ENCODE results near the gene HOXD1. TPM values are rescaled to one million over a fixed set of nuclear protein-coding genes. Genes with fewer than 3 reads are reported as not detected.

HOXD1 gene
- total and polyA plus RNA-seq, 8 donors, result 0.08 to 0.29 (median 0.20) TPM

DNA sequence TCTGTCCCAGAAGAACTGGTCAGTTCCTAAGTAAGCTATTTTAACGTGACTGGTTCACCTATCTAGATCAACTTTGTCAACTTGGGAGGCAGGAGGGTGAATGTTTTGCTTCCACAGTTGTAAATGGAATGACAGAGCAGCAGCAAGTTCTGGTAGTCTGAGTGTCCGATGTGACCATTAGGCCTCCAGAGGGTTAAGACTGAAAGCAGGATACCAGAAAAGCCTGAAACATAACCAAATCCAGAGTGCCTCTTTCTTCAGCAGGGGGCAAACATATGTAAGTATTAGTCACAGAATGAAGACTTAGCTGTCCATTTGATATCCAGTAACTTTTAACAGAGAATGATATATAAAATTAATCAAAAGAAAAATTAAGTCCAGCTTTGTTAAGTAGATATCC is 22.2 kb upstream of the HOXD1 start:
- DNase-seq, result no peak
- FAIRE-seq, result no peak
- no peak overlapping the region for H3K27ac ChIP-seq
- ATAC-seq, result no peak
- no peak overlapping the region for H3K4me3 ChIP-seq
- intact Hi-C loops (cut with DNase I), result no loop called here
- 21 to 28% methylated on average over 2 of the region's 2 CpGs for WGBS, 2 donors
- no peaks in the 10 kb centered on the region for H3K9me3 ChIP-seq
- peaks cover 0 to 2% (median 0%) of the 10 kb centered on the region in 3 donors for H3K4me1 ChIP-seq
- peaks cover 0 to 51% (median 13%) of the 10 kb centered on the region in 4 donors for H3K27me3 ChIP-seq
- TF ChIP-seq, protein P1, sequence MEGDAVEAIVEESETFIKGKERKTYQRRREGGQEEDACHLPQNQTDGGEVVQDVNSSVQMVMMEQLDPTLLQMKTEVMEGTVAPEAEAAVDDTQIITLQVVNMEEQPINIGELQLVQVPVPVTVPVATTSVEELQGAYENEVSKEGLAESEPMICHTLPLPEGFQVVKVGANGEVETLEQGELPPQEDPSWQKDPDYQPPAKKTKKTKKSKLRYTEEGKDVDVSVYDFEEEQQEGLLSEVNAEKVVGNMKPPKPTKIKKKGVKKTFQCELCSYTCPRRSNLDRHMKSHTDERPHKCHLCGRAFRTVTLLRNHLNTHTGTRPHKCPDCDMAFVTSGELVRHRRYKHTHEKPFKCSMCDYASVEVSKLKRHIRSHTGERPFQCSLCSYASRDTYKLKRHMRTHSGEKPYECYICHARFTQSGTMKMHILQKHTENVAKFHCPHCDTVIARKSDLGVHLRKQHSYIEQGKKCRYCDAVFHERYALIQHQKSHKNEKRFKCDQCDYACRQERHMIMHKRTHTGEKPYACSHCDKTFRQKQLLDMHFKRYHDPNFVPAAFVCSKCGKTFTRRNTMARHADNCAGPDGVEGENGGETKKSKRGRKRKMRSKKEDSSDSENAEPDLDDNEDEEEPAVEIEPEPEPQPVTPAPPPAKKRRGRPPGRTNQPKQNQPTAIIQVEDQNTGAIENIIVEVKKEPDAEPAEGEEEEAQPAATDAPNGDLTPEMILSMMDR (IDR thresholded peaks at IDR 0.05), result no peak
- H3K36me3 ChIP-seq, result no peaks in the 10 kb centered on the region

DNA sequence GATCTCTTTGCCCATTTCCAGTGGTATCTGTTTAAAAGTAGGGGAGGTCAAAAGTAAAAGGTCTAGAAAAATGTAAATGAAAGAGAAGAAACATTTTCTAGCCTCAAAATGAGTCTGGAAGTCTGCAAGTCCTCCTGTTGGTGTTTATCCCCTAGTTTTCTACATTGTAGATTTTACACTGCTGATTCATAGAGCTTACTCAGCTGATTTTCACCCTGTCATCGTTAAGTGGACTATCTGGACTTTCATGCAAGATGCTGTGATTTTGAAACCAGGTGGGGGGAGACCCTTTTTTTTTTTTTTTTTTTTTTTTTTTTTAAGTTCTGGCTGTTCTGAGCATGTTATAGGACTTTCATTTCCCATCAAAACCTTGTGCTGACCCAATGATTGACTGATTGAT is 21.1 kb upstream of the HOXD1 start:
- ATAC-seq, result no peak
- Histone ChIP-seq H3K4me1 (peaks cover 0 to 2% (median 0%) of the 10 kb centered on the region in 3 donors), H3K9me3 (no peaks in the 10 kb centered on the region), H3K36me3 (no peaks in the 10 kb centered on the region), H3K27ac (no peak overlapping the region), H3K27me3 (peaks cover 0 to 51% (median 15%) of the 10 kb centered on the region in 4 donors), H3K4me3 (no peak overlapping the region)
- intact Hi-C loops (cut with DNase I), result no loop called here
- WGBS, 2 donors, result 41 to 46% methylated on average over 1 of the region's 1 CpG
- no peak for DNase-seq
- TF ChIP-seq, protein P1 (IDR thresholded peaks at IDR 0.05), result no peak
- no peak for FAIRE-seq

DNA sequence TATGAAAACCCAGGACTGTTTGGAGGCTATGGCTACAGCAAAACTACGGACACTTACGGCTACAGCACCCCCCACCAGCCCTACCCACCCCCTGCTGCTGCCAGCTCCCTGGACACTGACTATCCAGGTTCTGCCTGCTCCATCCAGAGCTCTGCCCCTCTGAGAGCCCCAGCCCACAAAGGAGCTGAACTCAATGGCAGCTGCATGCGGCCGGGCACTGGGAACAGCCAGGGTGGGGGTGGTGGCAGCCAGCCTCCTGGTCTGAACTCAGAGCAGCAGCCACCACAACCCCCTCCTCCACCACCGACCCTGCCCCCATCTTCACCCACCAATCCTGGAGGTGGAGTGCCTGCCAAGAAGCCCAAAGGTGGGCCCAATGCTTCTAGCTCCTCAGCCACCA is 19.3 kb upstream of the HOXD1 start:
- no peak for FAIRE-seq
- TF ChIP-seq, protein P1 (IDR thresholded peaks at IDR 0.05), result no peak
- Histone ChIP-seq H3K27ac (no peak overlapping the region), H3K4me3 (no peak overlapping the region), H3K36me3 (no peaks in the 10 kb centered on the region), H3K9me3 (no peaks in the 10 kb centered on the region), H3K4me1 (peaks cover 0 to 5% (median 0%) of the 10 kb centered on the region in 3 donors), H3K27me3 (peaks cover 0 to 56% (median 21%) of the 10 kb centered on the region in 4 donors)
- intact Hi-C loops (cut with DNase I), result no loop called here
- 58 to 65% methylated on average over 5 of the region's 5 CpGs for WGBS, 2 donors
- DNase-seq, result peak in 1 of 6 donors; percentile 6
- ATAC-seq, result no peak

DNA sequence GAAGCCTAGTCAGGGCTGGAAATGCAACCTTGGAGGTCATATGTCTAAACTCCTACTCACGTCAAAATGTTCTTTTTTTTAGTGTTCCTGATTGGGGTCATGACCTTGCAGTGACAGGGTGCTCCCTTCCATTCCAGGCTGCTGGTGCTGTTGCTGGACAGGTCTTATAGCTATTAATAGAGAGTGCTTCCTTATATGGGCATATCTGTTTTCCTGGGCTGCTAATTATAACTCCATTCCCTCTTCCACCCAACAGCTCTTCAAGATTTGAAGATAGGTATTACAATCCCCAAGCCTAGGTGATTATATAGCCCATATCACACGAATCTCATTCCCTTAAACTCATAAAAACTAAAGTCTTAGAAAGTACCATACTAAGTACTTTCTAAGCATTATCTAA is 18.8 kb upstream of the HOXD1 start:
- no peak overlapping the region for H3K4me3 ChIP-seq
- peaks cover 0 to 56% (median 21%) of the 10 kb centered on the region in 4 donors for H3K27me3 ChIP-seq
- peaks cover 0 to 5% (median 0%) of the 10 kb centered on the region in 3 donors for H3K4me1 ChIP-seq
- ATAC-seq (no peak), FAIRE-seq (no peak), DNase-seq (no peak)
- H3K9me3 ChIP-seq, result no peaks in the 10 kb centered on the region
- H3K27ac ChIP-seq, result no peak overlapping the region
- WGBS, 2 donors, result 52 to 66% methylated on average over 2 of the region's 2 CpGs
- H3K36me3 ChIP-seq, result no peaks in the 10 kb centered on the region
- intact Hi-C loops (cut with DNase I), result no loop called here
- TF ChIP-seq, protein P1 (IDR thresholded peaks at IDR 0.05), result no peak

DNA sequence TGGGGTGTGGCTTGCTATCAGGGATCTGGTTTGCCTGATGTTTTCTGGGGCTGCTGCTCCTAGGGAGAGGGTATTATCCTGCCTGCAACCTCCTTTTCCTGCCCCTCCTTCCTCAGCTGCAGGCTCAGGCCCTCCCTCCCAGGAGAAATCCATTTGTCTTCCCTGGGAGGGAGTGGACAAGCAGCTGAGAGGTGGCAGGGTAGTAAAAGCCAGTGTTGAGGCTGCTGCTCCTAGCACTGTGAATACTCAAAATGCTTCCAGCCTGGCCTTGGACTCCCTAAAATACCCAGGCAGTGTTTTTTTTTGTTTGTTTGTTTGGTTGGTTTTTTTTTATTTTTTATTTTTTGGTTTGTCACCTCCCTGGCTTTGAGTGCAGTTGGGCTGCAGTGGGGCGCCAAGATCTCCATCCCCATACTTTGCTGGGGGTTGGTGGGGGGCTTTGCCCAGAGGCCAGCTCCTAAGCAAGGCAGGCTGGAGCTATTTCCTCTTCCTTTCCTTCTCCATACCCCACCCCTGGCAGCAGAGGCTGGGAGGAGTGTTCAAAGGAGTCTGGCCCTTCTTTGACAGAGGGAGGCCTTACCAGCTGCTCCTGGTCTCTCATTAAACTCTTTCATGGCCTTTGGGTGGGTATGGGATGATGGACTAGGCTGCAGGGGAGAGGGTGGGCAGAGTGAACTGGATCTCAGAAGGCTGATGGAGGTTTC is 17.7 kb upstream of the HOXD1 start:
- 69 to 88% methylated on average over 1 of the region's 1 CpG for WGBS, 2 donors
- TF ChIP-seq, protein P1 (IDR thresholded peaks at IDR 0.05), result no peak

More for the DNA sequence above, 17.7 kb upstream of the HOXD1 start:
- H3K4me1 ChIP-seq, result peaks cover 0 to 3% (median 0%) of the 10 kb centered on the region in 3 donors
- H3K4me3 ChIP-seq, result no peak overlapping the region
- no peak for FAIRE-seq
- H3K36me3 ChIP-seq, result no peaks in the 10 kb centered on the region
- peaks cover 0 to 48% (median 16%) of the 10 kb centered on the region in 4 donors for H3K27me3 ChIP-seq
- intact Hi-C loops (cut with DNase I), result no loop called here
- H3K27ac ChIP-seq, result no peak overlapping the region
- no peak for ATAC-seq
- no peaks in the 10 kb centered on the region for H3K9me3 ChIP-seq
- DNase-seq, result no peak

Measured in pancreas (tissue), 10 donors.